IMR-90 (cell line): ENCODE results near the gene SLC7A6.

Experiments used
- BHLHE40 ChIP-seq: fragments of 150-350 bp; IDR thresholded peaks from 2 replicates; pipeline ENCODE4 v1.6.1; 2016; ENCODE audit warnings: mild to moderate bottlenecking, low read depth, low read length
- CEBPB ChIP-seq: IDR thresholded peaks from 2 replicates; pipeline ENCODE4 v1.6.1; 2012; ENCODE audit warnings: low read depth, low read length, improper control_type of control experiment
- CTCF ChIP-seq: conservative IDR thresholded peaks from 2 replicates; pipeline ENCODE4 v1.5.1; 2012; ENCODE audit warnings: mild to moderate bottlenecking, low read depth, low read length, improper control_type of control experiment
- ELK1 ChIP-seq: fragments of 150-350 bp; IDR thresholded peaks from 2 replicates; pipeline ENCODE4 v1.6.1; 2016; ENCODE audit warnings: low read depth, mild to moderate bottlenecking, low read length, moderate library complexity, borderline replicate concordance
- MAFK ChIP-seq: IDR thresholded peaks from 2 replicates; pipeline ENCODE4 v1.6.1; 2012; ENCODE audit warnings: low read depth, low read length, improper control_type of control experiment
- MAZ ChIP-seq: IDR thresholded peaks from 2 replicates; pipeline ENCODE4 v1.6.1; 2012; ENCODE audit warnings: low read depth, mild to moderate bottlenecking, low read length, improper control_type of control experiment, moderate library complexity, borderline replicate concordance
- NFE2L2 ChIP-seq: fragments of 150-350 bp; IDR thresholded peaks from 2 replicates; pipeline ENCODE4 v1.6.1; 2016; ENCODE audit warnings: low read depth, mild to moderate bottlenecking, low read length
- POLR2A ChIP-seq: IDR thresholded peaks from 2 replicates; pipeline ENCODE4 v1.6.1; 2012; ENCODE audit warnings: mild to moderate bottlenecking, low read depth, low read length
- RAD21 ChIP-seq: IDR thresholded peaks from 2 replicates; pipeline ENCODE4 v1.6.1; 2012; ENCODE audit warnings: low read length, improper control_type of control experiment
- RCOR1 ChIP-seq: IDR thresholded peaks from 2 replicates; pipeline ENCODE4 v1.6.1; 2012; ENCODE audit warnings: mild to moderate bottlenecking, low read length, improper control_type of control experiment; ENCODE audit not compliant: insufficient replicate concordance
- SMC3 ChIP-seq: fragments of 150-350 bp; IDR thresholded peaks from 2 replicates; pipeline ENCODE4 v1.6.1; 2016; ENCODE audit warnings: low read depth, mild to moderate bottlenecking, antibody characterized with exemption, low read length, moderate library complexity

DNA sequence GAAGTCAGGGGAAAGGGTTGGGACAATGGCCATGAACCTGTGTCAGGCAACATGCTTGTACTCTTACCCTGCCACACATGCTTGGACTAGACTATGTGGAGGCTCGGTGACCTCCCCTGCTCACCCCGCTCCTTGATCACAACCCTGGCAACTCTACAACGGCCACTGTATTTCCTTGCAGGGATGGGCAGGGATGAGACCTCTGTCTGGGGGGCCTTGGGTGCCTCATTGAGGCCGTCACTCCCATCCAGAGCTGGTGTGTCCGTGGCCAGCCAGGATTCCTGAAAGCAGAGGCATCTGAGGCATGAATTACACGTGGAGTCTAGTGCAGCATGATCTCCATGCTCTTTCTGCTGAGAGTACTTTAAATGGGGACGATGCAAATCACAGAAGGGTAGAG, 18.2 kb upstream of the SLC7A6 start:
- TF ChIP-seq CTCF, result no peak
- no peak for TF ChIP-seq MAFK
- TF ChIP-seq SMC3, result no peak
- no peak for TF ChIP-seq BHLHE40
- no peak for TF ChIP-seq ELK1
- TF ChIP-seq POLR2A, result no peak
- TF ChIP-seq NFE2L2, result no peak
- no peak for TF ChIP-seq RAD21
- TF ChIP-seq CEBPB, result no peak
- no peak for TF ChIP-seq MAZ
- no peak for TF ChIP-seq RCOR1
